Stimulated activated CD4-positive, alpha-beta T cell treated with anti-CD3 and anti-CD28 coated beads, Interleukin-12 subunit alpha, Interleukin-12 subunit beta, amount 100 ng/mL, for 24 hours (primary cell): ENCODE measurements around the gene MINDY3.
"Not testable (repeated sequence)": the region's sequence is repeated elsewhere in the genome, so short reads cannot be mapped to it uniquely, and the experiment has no call there.

Source experiments
- DNase-seq, 2 experiments: peaks; one replicate each; pipeline ENCODE4 v3.0.0-alpha.2; 2020; ENCODE audit warnings: low read depth in 2 of 2

The MINDY3 gene

DNA sequence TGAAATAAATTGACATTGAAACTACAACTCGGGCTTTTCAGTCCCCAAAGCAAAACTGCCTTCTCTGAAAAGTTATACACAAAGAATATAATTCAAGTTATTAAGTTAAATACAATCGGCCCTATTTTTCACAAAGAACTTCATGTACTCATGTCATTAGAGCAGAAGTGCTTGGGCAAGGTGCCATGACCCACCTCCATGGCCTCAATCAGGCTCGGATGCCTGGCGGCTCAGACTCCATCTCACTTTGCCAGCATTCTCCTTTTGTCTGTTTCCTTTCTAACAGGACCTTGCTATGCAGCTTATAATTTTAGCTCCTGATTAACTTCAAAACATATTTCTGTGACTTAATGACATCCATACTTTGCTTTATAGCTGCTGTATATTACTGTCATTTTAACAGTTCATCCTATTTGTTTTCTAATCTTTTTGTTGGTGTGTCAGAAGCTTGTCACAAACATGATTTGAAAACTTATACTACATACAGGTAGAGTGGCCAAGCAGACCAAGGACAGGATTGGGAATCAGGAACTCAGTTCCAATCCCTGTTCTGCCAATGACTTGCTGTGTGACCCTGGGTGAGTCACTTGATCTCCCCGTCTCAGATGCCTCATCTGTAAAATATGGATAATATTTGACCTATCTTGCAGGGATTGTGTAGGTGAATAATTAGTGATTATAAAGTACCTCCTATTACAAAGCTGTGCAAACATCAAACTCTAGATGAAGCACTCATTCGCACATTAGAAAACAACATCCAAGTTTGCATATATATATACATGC, 79.8 kb downstream of the MINDY3 start:
- no peak for DNase-seq

DNA sequence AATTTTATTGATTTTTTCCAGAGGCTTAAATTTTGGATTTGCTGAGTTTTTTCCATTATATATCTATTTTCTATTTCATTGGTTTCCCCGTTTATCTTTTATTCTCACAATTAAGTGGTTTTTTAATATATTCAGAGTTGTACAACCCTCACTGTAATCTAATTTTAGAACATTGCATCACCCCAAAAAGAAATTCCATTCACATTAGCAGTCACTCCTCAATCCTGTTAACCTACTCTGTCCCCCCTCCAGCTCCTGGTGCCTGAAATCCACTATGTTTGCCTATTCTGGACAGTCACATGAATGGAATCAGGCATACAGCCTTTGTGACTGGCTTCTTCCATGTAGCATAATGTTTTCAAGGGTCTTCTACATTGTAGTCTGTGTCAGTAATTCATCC, 84.8 kb downstream of the MINDY3 start:
- no peak for DNase-seq

DNA sequence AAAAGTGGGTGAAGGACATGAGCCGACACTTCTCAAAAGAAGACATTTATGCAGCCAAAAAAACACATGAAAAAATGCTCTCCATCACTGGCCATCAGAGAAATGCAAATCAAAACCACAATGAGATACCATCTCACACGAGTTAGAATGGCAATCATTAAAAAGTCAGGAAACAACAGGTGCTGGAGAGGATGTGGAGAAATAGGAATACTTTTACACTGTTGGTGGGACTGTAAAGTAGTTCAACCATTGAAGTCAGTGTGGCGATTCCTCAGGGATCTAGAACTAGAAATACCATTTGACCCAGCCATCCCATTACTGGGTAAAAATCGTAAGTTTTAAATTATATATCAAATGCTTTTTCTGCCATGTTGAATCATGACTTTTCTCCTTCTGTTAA, 85.8 kb downstream of the MINDY3 start:
- DNase-seq: not testable (repeated sequence)

DNA sequence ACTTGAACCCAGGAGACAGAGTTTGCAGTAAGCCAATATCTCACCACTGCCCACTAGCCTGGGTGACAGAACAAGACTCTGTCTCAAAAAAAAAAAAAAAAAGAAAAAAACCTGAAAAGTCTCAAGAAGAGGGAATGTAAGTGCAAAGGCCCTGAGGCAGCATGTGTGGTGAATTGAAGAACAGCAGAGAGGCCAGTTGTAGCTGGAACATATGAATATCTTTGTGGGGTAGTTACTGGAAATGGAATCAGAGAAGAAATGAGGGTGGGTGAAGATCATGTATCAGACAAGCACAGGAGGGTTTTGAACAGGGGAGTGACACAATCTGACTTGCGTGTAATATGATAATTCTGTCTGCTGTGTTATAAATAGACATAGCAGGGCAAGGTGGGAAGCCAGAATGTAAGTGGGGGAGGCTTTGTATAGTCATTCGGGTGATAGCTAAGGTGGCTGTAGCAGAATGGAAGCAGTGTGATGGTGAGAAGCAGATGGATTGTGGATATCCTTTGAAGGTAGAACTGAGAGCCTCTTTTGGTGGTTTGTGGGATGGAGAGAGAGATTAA, 95.3 kb downstream of the MINDY3 start:
- DNase-seq: no peak

DNA sequence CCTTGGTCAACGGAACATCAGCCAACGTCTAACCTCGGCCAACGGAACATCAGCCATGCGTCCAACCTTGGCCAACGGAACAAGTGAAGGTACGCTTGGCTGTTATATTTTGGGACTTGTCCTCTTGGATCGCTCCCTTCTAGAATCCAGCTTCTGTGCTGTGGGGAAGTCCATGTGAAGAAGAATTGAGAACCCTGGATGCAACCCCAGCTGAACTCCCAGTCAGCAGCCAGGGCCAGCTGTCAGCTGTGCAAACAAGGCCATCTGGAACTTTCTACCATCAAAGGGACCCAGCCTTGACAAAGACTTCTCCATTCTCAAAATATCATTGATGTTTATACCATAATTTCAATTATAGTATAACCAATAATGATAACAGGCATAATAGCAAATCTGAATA, 97.3 kb downstream of the MINDY3 start:
- DNase-seq: no peak

DNA sequence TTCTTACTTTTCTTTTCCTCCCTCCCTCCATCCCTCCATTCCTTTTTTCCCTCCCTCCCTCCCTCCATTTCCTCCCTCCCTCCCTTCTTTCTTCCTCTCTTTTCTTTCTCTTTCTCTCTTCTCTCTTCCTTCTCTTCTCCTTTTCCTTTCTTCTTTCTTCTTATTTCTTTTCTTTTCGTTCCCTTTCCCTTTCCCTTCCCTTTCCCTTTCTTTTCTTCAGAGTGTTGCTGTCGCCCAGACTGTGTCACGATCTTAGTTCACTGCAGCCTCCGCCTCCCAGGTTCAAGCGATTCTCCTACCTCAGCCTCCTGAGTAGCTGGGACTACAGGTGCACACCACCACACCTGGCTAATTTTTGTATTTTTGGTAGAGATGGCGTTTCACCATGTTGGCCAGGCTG, 98.1 kb downstream of the MINDY3 start:
- DNase-seq: not testable (repeated sequence)

DNA sequence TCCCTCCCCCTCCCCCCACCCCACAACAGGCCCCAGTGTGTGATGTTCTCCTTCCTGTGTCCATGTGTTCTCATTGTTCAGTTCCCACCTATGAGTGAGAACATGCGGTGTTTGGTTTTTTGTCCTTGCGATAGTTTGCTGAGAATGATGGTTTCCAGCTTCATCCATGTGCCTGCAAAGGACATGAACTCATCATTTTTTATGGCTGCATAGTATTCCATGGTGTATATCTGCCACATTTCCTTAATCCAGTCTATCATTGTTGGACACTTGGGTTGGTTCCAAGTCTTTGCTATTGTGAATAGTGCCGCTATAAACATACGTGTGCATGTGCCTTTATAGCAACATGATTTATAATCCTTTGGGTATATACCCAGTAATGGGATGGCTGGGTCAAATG, 99.1 kb downstream of the MINDY3 start:
- not testable (repeated sequence) for DNase-seq

DNA sequence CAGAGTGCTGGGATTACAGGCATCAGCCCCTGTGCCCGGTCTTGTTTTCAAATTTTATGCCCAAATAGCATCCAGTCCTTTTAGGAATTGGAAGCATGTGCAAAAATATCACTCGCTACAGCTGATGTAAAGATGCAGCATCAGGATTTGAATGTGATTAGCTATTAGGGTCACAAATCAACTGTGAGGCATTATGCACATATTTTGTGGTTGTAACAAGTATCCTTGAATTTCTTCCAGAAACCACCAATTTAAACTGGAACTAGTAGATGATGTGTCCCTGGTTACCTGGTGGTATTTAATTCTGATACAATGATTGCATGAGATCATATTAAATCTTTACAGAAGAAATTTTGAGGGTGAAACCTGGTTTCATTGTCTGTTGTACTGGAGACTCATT, 99.6 kb downstream of the MINDY3 start:
- DNase-seq: no peak

DNA sequence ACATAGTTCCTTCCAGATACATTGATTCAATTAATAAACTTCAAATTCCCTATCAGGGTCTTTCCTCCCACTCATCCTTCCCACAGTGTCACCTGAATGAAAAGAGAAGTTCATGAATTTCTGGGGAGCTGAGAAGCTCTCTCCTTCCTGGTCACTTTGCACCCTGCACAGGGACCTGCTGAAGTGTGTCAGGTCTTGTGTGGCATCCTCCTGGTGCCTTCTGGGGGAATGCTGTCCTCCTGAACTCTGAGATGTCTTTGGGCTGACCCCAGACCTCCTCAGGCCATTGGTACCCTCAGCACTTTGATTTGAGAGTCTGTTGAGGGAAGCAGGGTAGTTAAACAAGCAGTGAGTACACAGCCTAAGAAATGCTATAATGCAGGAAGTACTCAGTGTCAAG, 101.0 kb downstream of the MINDY3 start:
- DNase-seq: no peak

DNA sequence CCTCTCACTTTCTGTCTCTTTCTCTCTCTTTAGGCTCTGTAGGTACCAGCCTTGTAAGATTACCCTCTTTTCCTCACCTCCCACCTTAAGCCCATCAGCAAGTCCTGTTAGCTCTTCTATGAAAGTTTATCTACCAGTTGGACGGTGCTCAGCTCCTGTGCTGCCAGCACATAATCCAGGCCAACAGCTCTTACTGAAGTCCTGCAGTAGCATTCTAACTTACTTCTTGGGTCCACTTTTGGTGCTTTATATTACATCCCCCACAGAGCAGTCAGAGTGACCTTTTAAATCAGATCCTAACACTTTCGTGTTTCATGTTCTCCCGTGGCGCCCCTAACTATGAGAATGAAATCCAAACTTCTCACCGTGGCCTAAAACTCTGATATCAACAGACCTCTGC, 101.7 kb downstream of the MINDY3 start:
- no peak for DNase-seq

DNA sequence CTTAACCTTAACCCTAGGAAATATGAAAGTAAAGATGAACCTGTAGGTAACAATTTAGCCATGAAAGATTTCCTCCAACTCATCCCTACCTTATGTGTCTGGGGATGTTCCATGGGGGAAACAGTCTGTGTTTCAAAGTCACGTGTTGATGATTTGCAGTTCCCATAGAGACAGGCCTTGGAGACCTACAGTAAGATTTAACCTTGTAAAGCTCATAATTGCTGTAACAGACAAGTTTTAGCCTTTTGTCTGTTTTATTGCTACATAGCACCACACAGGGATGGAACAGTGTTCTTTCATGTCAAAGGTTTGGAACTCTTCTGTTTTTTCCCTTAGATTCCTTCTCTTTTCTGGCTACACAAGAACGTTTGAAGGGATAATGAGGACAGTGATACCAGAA, 105.4 kb downstream of the MINDY3 start:
- no peak for DNase-seq

DNA sequence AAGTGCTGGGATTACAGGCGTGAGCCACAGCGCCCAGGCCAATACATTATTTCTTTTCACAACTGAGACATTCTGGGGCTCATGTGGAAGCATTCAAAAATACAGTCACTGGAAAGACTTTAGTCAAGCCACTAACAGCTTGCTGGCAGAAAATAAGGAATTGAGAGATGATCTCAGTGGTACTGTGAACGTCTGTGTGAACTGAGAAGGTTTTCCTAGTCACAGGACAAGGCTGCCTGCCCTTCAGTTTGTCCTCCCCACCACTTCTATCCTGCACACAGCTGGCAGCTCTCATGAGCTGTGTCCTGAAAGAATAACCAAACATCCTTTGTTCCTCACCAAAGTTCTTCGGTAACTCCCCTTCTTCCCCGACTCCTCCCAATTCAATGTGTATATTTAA, 109.3 kb downstream of the MINDY3 start:
- no peak for DNase-seq

DNA sequence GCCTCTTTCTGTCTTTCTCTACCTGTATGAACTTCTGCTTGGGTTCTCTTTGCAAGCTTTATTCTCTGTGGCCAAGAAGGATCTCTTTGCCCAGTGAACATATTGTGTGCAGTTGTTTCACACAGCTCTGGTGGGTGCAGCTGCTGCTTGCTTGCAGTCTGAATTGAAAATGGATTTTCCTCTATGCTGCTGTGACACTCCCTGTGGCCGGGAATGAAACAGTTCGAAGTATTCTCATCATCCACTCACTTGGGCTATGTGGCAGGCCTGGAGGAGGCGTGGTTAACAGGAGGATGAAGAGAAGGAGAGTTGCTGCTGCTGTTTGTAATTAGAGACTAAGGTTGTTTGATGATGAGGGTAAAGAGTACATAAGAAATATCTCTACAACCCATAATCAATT, 112.2 kb downstream of the MINDY3 start:
- DNase-seq: no peak

DNA sequence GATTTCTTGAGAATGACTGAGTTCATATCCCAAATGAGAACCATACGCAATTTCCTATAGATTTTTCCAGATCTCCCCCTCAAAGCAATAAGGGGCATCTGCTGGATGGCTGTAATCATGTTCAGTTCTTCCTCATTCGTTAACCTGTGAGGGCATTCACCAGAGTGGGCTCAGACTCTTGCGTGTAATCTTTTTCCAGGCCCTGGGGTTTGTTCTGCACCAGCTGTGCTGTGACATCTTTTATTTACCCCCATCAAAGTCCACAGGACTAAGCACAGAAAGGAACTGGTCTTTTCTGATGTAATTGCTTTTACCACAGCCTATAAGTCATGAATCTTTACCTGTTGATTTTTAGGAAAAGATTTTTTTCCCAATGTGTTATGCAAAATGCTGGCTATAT, 112.7 kb downstream of the MINDY3 start:
- no peak for DNase-seq

DNA sequence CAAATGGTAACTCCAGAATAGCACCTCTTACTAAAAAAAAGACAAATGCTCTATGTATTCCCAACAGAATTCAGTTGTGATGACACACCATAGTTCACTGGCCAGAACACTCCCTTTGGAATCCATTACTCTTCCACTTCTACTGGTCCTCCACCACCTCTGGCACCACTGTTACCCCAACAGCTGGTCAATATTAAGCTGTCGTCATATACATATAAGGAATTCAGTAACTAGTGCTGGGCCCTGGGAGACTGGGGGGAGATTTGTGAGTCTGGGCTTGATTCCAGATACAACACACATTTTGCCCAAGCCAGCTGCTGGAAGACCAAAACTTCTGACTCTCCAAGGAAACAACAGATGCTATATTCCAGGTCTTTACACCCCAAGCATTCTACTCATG, 114.6 kb downstream of the MINDY3 start:
- no peak for DNase-seq

DNA sequence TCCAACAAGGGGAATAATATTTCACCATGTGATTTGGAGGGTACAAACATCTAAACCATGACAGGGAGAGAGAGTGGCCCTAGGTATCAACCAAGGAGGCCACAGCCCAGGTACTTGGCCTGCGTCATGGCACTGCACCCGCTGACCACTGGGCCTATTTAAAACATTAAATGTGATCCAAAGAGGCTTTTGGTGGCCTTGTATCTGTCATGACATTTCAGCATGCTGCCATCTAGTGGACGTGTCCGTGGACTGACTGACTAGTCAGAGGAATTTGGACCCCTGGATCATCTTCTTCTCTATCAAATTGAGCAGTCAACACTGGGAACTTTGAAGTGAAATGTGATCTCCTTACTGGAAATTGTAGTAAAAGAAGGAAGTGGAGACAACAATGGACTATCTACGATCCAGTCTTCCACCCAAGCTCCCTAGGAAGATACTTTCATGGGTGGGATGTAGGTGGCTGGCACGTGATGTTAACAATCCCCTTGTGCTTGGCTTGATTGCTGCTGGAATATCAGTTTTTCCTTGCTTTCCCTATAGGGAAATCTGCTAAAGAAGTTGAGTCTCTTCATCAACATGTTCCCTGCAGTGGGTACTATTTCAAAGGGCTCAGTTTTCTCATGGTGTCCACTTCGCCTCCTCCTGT, 116.0 kb downstream of the MINDY3 start:
- peak; percentile 8 to 38 for DNase-seq

DNA sequence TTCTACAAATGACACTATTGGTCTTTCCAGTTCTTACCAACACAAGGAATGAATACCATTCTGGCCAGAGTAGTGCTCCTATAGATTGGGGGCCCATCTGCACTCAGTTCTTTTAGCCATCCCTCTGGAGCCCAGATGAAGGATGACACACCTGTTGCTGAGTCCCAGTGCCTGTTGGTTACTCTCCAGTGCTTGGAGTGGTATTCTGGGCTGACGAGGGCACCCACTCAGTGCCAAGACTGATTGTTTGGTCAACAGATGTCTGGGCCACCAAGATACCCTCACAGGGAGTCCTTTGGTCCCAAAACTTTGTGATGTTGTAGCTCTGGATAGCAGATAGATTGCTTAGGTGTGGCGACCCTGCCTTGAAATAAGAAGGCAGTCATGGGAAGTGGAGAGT, 116.9 kb downstream of the MINDY3 start:
- no peak for DNase-seq

DNA sequence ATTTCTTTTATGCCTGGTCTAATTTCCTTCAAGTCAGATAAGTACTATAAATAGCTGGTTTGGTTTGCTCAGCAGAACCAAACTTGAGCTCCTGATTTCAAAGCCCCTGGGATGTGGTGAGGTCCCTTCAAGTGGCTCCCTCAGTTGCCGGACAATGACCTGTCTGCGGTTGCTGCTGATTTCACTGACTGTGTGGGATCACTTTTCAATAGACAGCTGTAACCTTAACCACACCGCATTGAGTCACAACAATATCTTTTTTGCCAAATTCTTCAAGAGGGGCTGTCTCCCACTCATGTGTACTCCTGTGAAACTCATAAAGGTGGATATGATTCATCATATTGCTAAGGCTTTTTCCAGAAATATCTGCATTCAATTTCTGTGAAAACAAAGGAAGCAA, 117.5 kb downstream of the MINDY3 start:
- no peak for DNase-seq

DNA sequence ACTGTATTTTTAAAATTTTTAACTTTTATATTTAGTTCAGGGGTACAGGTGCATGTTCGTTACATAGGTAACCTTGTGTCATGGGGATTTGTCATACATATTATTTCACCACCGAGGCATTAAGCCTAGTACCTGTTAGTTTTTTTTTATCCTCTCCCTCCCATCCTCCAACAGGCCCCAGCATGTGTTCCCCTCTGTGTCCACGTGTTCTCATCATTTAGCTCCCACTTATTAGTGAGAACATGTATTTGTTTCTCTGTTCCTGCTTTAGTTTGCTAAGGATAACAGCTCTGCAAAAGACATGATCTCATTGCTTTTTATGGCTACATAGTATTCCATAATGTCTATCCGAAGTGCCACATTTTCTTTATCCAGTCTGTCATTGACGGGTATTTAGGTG, 118.2 kb downstream of the MINDY3 start:
- DNase-seq: no peak

DNA sequence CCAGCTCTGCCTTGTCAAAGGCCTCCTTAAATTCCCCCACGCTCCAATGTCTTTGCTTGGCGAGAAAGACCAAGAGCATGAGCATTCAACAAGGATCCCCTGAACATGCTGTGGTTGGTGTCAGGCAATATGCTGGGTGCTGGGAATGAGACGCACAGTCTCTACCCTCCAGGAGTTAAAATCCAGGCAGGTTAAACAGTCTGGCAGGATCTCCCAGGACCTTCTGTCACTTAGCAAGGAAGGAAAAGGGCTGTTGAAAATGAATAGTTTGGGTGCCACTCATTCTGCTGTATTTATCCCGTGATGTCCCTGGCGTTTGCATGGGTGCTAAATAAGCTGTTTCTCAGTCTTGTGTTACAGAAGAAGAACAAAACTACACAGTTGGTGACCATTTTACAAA, 118.7 kb downstream of the MINDY3 start:
- no peak for DNase-seq

DNA sequence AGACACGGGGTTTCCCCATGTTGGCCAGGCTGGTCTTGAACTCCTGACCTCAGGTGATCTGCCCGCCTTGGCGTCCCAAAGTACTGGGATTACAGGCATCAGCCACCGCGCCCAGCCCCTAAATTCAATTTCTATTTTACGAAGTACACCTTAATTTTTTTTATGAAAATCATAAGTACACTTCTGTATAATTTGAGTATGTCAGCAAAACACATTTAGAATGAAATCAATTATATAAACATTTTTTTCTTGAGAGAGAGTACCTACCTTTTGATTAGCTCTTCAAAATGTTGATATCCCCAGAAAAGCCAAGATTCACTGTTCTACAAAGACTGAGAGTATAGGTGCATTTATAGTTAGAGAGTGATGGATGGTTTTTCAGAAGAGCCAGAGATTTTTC, 120.0 kb downstream of the MINDY3 start:
- no peak for DNase-seq

DNA sequence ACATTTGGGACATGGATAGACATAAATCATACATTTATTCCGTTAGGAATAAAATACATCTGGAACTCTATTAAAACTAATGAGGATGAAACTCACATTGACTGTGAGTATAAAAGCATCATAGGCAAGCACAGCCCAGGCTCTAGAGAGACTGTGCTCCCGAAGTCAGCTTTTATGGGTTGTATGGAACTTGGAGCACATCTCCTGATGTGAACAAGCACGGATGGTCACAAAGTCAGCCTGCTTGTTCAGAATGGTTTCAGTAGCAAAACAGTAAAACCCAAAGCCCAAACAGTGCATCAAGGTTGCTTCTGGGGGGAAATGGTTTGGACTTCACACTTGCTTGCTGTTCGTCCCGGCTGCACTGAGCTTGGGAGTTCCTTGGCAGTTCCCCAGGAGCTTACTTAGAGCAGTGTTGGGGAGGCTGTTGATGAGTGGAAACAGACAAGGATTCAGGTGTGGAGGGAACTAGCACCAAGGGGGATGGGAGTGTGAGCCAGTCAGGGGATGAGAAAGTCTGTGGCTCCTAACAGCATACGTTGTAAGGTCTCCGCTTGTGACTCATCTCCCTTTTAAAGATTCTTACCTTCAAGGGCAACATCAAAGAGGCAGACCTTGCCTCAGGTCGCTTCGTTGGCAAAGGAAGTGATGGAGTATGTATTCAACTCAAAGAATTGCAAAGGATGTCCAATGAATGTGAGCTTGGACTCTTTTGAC, 120.9 kb downstream of the MINDY3 start:
- no peak for DNase-seq
